ENCODE results near the gene GATA3. TPM values are rescaled to one million over a fixed set of nuclear protein-coding genes. Genes with fewer than 3 reads are reported as not detected.

The GATA3 gene
- polyA plus RNA-seq, 3 donors = 76.3 to 84.9 (median 77.4) TPM

DNA sequence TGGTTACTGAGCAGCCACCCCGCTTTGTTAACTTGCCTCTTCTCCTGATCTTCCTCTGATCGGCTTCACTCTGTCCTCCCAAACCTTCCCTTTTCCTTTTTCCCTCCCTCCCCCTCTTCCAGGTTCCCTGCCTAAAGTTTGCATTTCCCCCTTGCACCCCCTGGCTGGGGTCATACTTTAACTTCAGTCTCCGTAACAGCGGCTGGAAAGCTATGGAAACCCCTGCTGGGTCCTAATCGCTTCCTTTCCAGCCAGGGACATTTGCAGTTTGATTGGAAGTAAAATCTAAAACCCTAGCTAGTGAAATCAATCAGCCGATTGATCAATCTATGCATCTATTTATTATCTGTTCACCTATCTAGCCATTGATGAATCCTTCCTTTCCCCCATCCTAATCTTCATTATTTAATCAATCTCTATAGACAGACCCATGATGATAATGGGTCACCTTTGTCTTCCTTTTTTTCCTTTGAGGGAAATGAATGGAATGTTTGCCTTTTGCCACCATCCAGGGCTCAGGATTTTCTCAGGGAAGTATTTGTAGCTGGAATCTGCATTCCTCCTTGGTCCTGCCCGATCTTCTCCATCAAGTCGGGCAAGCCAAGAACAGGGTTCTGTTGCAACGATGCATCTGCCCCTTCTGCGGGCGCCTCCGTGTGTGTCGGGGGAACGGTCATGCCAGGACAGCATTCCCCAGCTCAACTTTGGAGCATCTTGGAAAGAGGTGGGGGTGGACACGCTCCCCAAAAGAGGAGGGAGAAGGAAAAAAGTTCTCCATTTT lies 8.8 kb downstream of the GATA3 start:
- DNase-seq (ENCODE audit: low read depth in 3 of 3, low spot score in 2 of 3) = no peak

DNA sequence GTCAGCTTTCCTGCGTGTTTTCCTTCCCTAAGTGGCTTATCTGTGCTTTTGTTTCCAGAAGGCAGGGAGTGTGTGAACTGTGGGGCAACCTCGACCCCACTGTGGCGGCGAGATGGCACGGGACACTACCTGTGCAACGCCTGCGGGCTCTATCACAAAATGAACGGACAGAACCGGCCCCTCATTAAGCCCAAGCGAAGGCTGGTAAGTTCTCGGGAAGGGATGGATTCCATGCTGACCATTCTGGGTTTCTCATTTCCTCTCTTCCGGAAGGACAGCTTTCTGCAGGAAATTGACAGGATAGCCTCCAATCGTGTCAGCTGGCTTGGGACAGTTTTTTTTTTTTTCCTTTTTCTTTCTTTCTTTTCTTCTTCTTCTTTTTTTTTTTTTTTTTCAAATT lies 9.4 kb downstream of the GATA3 start:
- DNase-seq (ENCODE audit: low read depth in 3 of 3, low spot score in 2 of 3) = no peak

DNA sequence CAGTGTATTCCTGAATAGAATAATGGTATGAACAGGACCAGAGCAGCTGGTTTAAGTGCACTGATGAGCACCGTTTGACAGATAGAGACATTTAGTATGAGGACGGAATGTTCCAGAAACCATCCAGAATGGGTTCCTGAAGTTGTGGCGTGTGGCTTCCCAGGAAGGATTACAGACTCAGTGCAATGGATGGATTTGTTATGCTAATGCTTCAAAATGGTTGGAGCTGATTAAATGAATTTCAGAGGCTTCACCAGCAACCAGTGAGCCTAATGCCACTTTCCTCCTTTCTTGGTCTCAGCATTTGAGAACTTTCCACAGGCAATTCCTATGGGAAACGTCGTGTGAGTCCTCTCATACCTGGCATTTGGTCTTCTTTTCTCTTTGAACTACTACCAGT lies 9.9 kb downstream of the GATA3 start:
- no peak for DNase-seq (ENCODE audit: low read depth in 3 of 3, low spot score in 2 of 3)

DNA sequence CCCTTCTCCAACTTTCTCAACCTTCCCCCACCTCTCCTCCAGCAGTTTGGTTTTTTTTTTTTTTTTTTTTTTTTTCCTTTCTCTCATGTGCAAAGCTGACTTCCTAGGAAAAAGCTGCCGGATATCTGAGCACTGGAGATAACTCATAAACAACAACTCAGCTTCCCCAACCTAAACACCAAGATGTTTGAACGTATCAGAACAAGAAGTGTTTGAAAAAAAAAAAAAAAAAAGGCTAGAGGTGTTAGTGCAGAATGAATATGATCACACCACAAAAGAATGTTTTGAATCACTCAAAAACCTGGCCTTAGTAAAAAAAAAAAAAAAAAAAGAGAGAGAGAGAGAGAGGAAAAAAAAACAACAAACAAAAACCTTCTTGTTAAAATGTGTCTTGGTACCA lies 11.2 kb downstream of the GATA3 start:
- DNase-seq (ENCODE audit: low read depth in 3 of 3, low spot score in 2 of 3) = no peak

DNA sequence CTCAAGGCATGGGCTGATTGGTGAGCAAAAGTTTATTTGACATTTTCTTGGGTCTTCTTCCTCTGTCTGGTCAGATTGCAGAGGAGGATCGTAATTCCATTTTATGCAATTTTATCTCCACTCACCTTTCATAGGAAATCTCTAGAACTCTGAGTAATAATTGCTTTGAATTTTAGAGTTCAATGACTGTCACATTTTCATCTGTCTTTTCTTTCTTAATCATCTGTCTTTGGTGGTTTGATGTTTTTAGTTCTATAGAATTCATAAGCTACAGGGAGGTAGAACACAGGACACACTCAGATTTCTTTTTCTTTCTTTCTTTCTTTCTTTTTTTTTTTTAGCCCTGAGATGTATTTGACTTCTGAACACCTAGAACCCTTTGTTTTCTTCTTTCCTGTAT lies 11.6 kb downstream of the GATA3 start:
- DNase-seq (ENCODE audit: low read depth in 3 of 3, low spot score in 2 of 3) = no peak

DNA sequence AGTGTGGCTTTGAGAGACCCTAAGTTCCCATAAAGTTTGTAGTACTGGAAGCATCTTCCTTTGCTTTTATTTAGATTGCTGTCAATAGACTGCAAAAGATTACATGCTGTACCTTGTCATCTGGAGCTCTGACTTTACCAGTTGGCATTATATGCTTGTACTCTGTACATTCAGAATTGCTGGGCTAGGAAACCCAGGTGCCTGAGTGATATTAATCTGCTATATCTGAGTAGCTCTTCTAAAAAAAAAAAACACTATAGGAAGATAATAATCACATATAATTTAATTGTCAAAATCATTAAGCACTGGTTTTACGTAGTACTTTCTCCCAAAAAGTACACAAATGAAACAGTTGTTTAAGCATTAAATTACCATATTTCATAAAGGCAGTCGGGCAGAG lies 12.3 kb downstream of the GATA3 start:
- DNase-seq (ENCODE audit: low read depth in 3 of 3, low spot score in 2 of 3) = no peak

DNA sequence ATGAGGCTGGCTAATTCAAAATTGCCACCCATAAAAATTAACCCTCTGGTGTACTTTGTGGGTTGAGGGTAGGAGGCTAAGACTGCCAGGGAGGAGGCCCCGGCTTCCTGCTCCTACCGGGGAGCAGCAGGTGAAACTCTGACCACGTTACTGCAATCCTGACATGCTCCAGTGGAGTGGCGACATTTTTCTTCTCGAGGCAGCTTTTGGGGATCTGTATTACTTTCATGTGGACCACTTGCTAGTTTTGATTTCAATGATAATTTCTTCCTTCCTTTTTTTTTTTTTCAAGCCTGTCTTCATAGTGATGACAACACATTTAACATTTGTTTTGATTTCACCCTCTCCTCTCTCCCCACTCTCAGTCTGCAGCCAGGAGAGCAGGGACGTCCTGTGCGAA lies 14.6 kb downstream of the GATA3 start:
- DNase-seq (ENCODE audit: low read depth in 3 of 3, low spot score in 2 of 3) = no peak

DNA sequence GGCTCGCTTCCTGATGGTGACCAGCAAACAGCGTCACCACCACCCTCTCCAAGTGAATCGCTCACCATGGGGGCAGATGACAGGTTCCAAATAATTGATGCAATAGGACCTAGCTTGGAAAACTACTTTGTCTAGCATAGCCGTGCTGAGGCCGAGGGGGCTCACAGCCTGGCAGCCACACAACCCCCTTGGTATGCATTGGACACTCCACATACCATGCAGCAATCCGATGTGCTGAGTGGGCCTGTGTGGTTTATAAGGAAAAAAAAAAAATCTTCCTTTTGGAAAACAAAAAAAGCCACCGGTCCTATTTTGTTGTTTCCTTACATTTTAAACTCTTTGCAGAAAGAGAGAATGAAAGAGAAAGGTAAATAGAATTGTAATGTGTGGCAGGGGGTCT lies 15.1 kb downstream of the GATA3 start:
- no peak for DNase-seq (ENCODE audit: low read depth in 3 of 3, low spot score in 2 of 3)

DNA sequence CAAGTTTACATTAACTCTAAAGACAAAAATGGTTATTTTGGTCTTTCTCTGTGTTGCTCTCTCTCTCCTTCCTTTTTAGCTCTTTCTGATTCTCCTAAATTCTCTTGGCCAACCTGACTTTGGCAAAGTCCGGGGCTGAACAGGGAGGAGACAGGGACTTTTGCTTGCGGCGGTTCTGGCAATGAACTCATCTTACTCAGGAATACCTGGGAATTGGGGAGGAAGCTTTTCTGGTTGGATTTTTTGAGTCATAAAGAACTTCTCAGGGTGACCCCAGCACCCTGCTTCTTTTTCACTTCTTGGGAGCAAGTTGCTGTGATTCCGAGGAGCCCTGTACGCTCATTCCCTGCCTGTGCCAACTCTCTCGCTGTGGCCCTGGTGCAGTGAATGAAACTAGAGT lies 16.0 kb downstream of the GATA3 start:
- no peak for DNase-seq (ENCODE audit: low read depth in 3 of 3, low spot score in 2 of 3)

DNA sequence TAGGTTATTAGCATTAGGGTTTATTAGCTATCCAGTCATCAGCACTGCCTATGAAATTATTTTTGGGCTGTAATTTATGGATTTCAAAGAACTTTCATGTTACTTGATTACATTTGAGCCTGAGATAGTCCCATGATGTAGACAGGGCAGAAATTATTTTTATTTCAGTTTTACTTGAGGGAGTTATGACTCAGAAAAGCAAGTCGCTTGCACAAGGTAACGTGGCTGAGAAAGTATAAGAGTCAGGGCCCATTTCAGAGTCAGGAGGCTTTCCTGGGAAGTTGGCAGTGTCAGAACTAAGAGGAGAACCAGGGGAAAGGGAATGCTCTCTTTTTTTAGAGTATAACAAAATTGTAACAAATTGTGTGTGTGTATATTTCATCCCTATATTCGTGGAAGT lies 16.5 kb downstream of the GATA3 start:
- DNase-seq (ENCODE audit: low read depth in 3 of 3, low spot score in 2 of 3) = no peak

DNA sequence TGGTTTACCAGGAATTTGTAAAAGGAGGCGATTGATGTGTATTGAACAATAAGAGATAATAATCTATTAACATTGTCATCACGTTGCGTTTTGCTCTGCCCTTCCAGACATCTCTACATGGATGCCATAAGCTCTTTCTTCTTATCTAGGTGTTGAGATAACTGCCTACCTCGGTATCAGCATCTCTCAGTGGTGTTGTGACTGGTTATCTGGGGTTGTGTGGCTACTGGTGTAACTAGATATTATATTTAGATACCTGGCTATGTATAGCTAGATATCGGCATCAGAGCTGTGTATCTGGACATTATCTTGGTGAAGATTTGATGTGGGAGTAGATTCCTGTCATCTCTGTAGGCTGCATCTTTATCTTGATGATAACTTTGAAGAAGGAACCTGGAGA lies 17.2 kb downstream of the GATA3 start:
- DNase-seq (ENCODE audit: low read depth in 3 of 3, low spot score in 2 of 3) = no peak

DNA sequence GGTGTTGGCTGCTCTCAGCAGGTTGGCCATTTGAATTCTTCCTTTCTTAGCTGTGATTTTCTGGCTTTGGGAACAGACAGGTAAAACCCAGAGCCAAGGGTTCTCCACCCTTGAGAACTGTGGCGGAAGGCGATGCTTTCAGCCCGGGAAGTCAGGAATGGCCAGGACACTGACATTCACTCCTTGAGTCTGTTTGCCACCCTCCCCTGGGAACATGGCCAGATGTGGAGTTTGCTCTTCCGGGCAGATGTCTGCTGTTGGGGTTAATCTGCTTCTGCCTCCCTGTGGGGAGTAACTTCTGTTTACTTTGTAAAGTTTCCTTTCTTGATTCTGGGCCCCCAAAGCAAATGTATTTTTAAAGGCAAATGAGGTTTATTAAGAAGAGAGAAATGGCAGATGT lies 17.7 kb downstream of the GATA3 start:
- DNase-seq (ENCODE audit: low read depth in 3 of 3, low spot score in 2 of 3) = no peak

DNA sequence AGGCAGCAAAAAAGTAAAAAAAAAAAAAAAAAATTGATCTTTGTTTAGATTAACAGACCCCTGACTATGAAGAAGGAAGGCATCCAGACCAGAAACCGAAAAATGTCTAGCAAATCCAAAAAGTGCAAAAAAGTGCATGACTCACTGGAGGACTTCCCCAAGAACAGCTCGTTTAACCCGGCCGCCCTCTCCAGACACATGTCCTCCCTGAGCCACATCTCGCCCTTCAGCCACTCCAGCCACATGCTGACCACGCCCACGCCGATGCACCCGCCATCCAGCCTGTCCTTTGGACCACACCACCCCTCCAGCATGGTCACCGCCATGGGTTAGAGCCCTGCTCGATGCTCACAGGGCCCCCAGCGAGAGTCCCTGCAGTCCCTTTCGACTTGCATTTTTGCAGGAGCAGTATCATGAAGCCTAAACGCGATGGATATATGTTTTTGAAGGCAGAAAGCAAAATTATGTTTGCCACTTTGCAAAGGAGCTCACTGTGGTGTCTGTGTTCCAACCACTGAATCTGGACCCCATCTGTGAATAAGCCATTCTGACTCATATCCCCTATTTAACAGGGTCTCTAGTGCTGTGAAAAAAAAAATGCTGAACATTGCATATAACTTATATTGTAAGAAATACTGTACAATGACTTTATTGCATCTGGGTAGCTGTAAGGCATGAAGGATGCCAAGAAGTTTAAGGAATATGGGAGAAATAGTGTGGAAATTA lies 19.4 kb downstream of the GATA3 start:
- DNase-seq (ENCODE audit: low read depth in 3 of 3, low spot score in 2 of 3) = no peak

DNA sequence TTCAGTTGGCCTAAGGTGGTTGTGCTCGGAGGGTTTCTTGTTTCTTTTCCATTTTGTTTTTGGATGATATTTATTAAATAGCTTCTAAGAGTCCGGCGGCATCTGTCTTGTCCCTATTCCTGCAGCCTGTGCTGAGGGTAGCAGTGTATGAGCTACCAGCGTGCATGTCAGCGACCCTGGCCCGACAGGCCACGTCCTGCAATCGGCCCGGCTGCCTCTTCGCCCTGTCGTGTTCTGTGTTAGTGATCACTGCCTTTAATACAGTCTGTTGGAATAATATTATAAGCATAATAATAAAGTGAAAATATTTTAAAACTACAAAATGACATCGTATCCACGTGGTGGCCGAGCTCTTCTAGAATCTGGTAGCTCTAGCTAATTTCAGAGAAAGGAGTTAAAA lies 20.4 kb downstream of the GATA3 start:
- DNase-seq (ENCODE audit: low read depth in 3 of 3, low spot score in 2 of 3) = no peak

DNA sequence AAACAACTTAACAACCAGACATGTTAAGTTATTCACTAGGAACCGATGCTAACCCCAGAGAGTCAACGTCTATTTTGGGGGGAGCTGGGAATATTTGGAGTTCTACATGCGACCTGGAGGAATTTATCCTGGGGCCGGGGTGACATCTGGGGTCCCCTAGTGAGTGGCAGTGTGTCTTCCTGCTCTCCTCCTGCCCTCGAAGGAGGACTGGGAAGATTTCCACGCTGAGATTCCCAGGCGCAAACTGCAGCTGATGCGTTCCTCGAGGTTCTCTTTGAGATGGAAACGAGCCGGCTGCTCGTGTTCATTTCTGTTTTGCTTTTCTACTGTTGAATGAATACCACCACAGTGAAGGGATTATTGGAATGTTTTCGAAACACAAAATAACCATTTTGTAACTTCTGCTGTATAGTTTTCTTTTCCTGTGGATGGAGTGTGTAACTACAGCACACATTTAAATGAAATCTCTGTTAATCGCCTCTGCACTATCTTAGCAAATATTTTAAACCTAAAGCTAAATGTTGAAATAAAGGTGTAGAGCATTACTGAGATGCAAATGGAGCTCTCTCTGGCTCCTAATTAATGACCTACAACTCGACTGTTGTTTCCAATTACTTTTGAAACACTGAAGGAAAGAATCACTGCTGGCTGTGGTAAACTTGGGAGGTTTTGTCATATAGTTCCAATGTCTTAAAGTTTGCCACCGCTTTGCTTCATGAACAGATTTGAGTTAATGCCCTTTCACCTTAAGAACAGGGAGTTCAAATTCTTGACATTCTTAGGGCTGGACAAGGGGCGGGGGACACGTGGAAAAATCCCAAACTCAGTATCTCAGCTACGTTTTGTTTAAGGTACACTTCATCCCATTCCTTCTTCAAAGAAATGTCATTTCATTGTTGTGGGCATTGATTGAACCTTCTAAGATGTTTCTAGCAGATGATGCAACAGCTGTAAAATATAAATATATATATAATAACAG lies 21.1 kb downstream of the GATA3 start:
- no peak for DNase-seq (ENCODE audit: low read depth in 3 of 3, low spot score in 2 of 3)

DNA sequence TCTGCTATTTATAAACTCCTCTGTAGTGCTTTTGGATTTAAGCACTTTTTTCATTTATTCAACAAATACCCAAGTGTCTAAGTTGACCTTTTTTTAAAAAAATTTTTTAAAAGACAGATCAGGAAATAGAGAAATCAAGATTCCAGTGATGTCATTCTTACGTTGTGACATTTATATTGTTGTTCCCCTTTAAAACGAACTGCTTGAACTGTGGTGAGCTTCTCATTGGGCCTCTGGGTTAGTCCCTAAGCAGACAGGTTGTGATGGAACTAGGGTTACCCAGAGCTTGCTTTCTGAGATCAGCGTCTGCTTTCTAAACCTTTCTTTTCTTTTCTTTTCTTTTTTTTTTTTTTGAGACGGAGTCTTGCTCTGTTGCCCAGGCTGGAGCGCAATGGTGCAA lies 22.4 kb downstream of the GATA3 start:
- no peak for DNase-seq (ENCODE audit: low read depth in 3 of 3, low spot score in 2 of 3)

DNA sequence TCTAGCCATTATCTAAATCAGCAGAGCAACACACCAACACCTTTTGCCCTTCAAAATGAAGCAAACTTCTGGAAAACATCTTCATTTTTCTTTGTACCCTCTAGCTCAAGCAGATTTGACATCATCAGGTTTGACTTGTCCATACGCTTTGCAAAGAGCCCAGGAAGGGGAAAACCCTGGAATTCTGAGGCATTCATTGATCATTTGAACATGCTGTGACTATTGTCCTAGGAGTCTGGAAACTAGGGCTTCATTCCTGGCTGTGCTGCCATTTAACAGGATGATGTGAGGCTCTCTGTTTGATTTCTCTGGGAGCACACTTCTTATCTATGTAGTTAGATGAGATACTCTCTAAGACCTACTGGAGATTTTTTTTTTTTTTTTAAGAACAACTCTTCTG lies 23.5 kb downstream of the GATA3 start:
- DNase-seq (ENCODE audit: low read depth in 3 of 3, low spot score in 2 of 3) = no peak

DNA sequence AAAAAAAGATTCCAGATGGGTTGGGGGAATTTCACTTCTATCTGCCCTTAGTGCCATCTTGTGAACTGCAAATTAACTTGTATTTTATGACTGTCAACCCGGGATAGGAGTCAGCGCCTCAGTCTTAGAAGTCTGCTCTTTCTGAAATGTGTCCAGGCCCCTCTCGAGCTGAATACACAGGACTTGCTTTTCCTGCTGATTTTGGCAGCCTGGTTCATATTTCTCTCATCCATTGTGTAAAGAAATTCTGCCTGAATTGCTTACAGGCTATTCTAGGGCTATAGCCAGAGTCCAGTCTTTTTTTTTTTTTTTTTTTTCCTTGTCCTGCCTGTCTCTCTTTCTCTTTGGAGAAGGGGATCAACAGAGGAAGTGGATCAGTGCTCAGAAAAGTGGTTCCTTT lies 24.6 kb downstream of the GATA3 start:
- DNase-seq (ENCODE audit: low read depth in 3 of 3, low spot score in 2 of 3) = no peak

DNA sequence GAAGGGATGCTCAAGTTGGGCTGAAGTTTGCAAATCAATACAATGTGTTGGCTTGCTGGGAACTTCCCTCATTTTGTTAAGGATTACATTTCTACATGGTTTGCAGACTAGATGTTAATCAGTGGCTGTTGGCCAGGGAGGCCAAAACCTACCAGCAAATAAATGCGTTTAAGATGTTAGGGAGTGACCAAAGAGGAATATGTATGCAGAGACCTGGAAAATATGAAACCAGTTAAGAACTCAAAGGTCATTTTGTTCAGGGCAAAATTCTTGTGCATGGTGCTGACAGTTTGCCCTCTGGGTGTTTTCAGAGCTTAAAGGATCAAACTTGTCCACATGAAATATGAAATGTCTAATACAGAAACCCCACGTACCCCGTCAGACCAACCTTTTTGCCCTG lies 30.3 kb downstream of the GATA3 start:
- no peak for DNase-seq (ENCODE audit: low read depth in 3 of 3, low spot score in 2 of 3)

DNA sequence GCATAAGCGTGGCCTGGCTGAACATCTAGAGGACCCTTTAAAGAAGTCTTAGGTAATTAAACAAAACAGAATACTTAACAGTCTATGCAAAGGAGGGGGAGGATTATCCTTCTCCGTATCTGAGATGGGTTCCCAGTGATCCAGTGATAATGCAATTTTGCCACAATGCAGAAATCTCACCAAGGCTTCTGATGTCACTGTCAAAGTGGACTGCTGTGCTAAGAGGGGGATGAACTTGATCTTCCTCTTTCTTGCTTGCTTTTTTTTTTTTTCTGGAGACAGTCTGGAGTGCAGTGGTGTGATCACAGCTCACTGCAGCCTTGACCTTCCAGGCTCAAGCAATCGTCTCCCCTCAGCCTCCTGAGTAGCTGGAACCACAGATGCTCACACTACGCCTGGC lies 30.8 kb downstream of the GATA3 start:
- no peak for DNase-seq (ENCODE audit: low read depth in 3 of 3, low spot score in 2 of 3)

DNA sequence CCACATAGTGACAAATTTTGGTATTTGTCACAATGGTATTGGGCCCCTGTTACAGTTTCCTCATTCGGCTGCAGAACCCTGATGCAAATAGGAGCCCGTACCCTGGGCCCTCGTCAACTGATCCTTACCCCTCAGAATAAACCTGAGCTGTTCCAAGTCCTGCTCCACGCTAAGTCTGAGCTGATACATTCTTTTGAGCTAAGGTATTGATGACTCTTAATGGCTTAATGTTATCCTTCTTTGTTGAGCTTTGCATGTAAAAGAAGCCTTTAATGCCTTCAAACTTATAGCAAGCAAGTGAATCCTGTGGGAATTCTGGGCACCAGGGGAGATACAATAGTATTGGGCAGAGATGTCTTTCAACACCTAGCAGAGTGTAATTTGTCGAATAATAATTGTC lies 31.8 kb downstream of the GATA3 start:
- no peak for DNase-seq (ENCODE audit: low read depth in 3 of 3, low spot score in 2 of 3)
